ENCODE results near the gene CYP24A1.

The CYP24A1 gene
- 0 to 0.15 (median 0) reads per million in 18 experiments for total RNA-seq

- DNase-seq = no peak
Observed at GRCh38 chr20:54173653-54174456, at the start of gene CYP24A1. Gene CYP24A1 (minus strand): TSS chr20:54173986. CDS start chr20:54173579, 407 bp downstream.

- DNase-seq = no peak
Observed at GRCh38 chr20:54223285-54223684, 49.5 kb upstream of the CYP24A1 start.

- DNase-seq = no peak
Observed at GRCh38 chr20:54221996-54222890, 48.5 kb upstream of the CYP24A1 start.

- peak; percentile 37 to 51 for DNase-seq
Observed at GRCh38 chr20:54221353-54221752, 47.6 kb upstream of the CYP24A1 start.

- no peak for DNase-seq
Observed at GRCh38 chr20:54220722-54221121, 46.9 kb upstream of the CYP24A1 start.

- DNase-seq = peak; percentile 33 to 39
Observed at GRCh38 chr20:54219751-54220426, 46.1 kb upstream of the CYP24A1 start.

GRCh38 chr20:54218470-54218869 lies 44.7 kb upstream of the CYP24A1 start:
- DNase-seq = no peak

- no peak for DNase-seq
Observed at GRCh38 chr20:54217762-54218161, 44.0 kb upstream of the CYP24A1 start.

- DNase-seq = no peak
Observed at GRCh38 chr20:54215157-54215789, 41.5 kb upstream of the CYP24A1 start.

- no peak for DNase-seq
Observed at GRCh38 chr20:54214566-54214965, 40.8 kb upstream of the CYP24A1 start.

GRCh38 chr20:54212871-54213270 lies 39.1 kb upstream of the CYP24A1 start:
- no peak for DNase-seq

- DNase-seq = no peak
Observed at GRCh38 chr20:54212226-54212625, 38.4 kb upstream of the CYP24A1 start.

- DNase-seq = no peak
Observed at GRCh38 chr20:54209216-54209813, 35.5 kb upstream of the CYP24A1 start.

- no peak for DNase-seq
Observed at GRCh38 chr20:54208548-54209176, 34.9 kb upstream of the CYP24A1 start.

- DNase-seq = peak; percentile 78 to 83
Observed at GRCh38 chr20:54207743-54208547, 34.2 kb upstream of the CYP24A1 start, which contains the start of gene PFDN4. Gene PFDN4 (plus strand): TSS chr20:54208087. CDS start chr20:54208101, 14 bp downstream.

GRCh38 chr20:54207053-54207742 lies 33.4 kb upstream of the CYP24A1 start:
- no peak for DNase-seq

- DNase-seq = peak; percentile 50 to 63
Observed at GRCh38 chr20:54205450-54205849, 31.7 kb upstream of the CYP24A1 start.

- no peak for DNase-seq
Observed at GRCh38 chr20:54204481-54204880, 30.7 kb upstream of the CYP24A1 start.

- DNase-seq = no peak
Observed at GRCh38 chr20:54204063-54204462, 30.3 kb upstream of the CYP24A1 start.

GRCh38 chr20:54203281-54203680 lies 29.5 kb upstream of the CYP24A1 start:
- peak; percentile 34 to 39 for DNase-seq
